Heart right ventricle (tissue), 16 donors: ENCODE measurements around the gene KCNN3. TPM values are rescaled to one million over a fixed set of nuclear protein-coding genes. Genes with fewer than 3 reads are reported as not detected.

Experiments
- ATAC-seq, 8 donors: fragments of 200-7000 bp; cut with Tn5 transposase; one replicate each; pipeline ENCODE4 v1.9.1; 2020; ENCODE audit warnings: mild to moderate bottlenecking in 8 of 8, moderate library complexity in 8 of 8, moderate number of reproducible peaks in 1 of 8
- DNase-seq, 2 donors: peaks; one replicate each; pipeline ENCODE4 v3.0.0-alpha.2; 2020
- H3K27ac ChIP-seq, 10 donors: fragments of 200-600 bp; sonication (generic) in 2 of 10; one replicate each; pipeline versions ENCODE4 v1.5.0 to v1.8.0; 2020 to 2022; ENCODE audit warnings: mild to moderate bottlenecking in 3 of 10
- H3K27me3 ChIP-seq, 7 donors: fragments of 200-600 bp; one replicate each; pipeline ENCODE4 v1.8.0; 2021 to 2022; ENCODE audit warnings: mild to moderate bottlenecking in 2 of 7
- H3K36me3 ChIP-seq, 9 donors: fragments of 200-600 bp; sonication (generic) in 1 of 9; one replicate each; pipeline versions ENCODE4 v1.5.0 to v1.8.0; 2020 to 2022; ENCODE audit warnings: mild to moderate bottlenecking in 2 of 9
- H3K4me1 ChIP-seq, 9 donors: fragments of 200-600 bp; sonication (generic) in 1 of 9; one replicate each; pipeline versions ENCODE4 v1.5.0 to v1.8.0; 2020 to 2022; ENCODE audit warnings: mild to moderate bottlenecking in 4 of 9
- H3K4me3 ChIP-seq, 10 donors: fragments of 200-600 bp; sonication (generic) in 2 of 10; one replicate each; pipeline versions ENCODE4 v1.5.0 to v1.8.0; 2020 to 2022; ENCODE audit warnings: mild to moderate bottlenecking in 7 of 10, moderate library complexity in 2 of 10
- H3K9me3 ChIP-seq, 11 donors: fragments of 200-600 bp in 10 of 11; sonication (generic) in 2 of 11; one replicate each; pipeline versions ENCODE4 v1.5.0 to v1.8.0; 2013 to 2022; ENCODE audit warnings: mild to moderate bottlenecking in 2 of 11, control low read depth in 1 of 11, moderate library complexity in 1 of 11
- CTCF ChIP-seq, 9 donors: fragments of 200-600 bp; sonication (generic) in 2 of 9; IDR thresholded peaks; one replicate each; pipeline versions ENCODE4 v1.5.0 to v1.8.0; 2021 to 2022; ENCODE audit warnings: antibody characterized with exemption in 9 of 9, mild to moderate bottlenecking in 5 of 9, moderate library complexity in 1 of 9
- WGBS, 2 donors: extraction: QIAGEN DNeasy Blood & Tissue Kit; methylation state at CpG; one replicate each; pipeline ENCODE4 v1.1.7; 2013; ENCODE audit warnings: inconsistent platforms in 1 of 2; 5-methylcytosine and 5-hydroxymethylcytosine counted together
- intact Hi-C, 10 donors: fragments of 100-400 bp; cut with DNase I; formaldehyde crosslinking; loops; one replicate each; pipeline versions ENCODE4 v1.11.1 to v1.14.2; 2022
- polyA plus RNA-seq, 2 donors: library from polyadenylated mRNA; stranded (reverse); fragments of 200-250 nt; gene quantifications; one replicate each; pipeline ENCODE4 v1.2.3, GENCODE V29; 2013
- total RNA-seq, 10 donors: library from RNA; stranded (reverse); fragmentation: NEBNext Ultra II Directional in 3 of 10; extraction: Animal tissue kit (Norgen Biotek cat#: 25700) in 3 of 10; gene quantifications; one replicate each; pipeline versions ENCODE4 v1.2.1 to v1.2.4, GENCODE V29; 2021 to 2023
- donor health status: Arrhythmogenic right ventricular cardiomyopathy.
- donor health status: ischemic (EF 13 %, LVEDD 7.1; RV severe dilation, severe dysfunction).
- donor health status: healthy with polysubstance abuse.
- donor health status: DM: no; HTN: yes; CAD: no.
- donor health status: DM: no; HTN: no; CAD: no.
- donor health status: ischemic (EF 25% LVEDD 6.9; RV normal size, moderate dysfunction).
- donor health status: ischemic (EF 25% LVEDD 5.7; RV mildly dilated, moderate dysfunction).
- donor health status: healthy.
- donor health status: DM: yes; HTN: yes; CAD: no.
- donor health status: Ischemic cardiomyopathy.
- donor health status: ischemic (EF 35%, LVEDD 5.7; RV mildly dilated, moderate dysfunction).
- donor health status: nonischemic (EF 11% LVEDD 7.7; RV severe dilation, severe dysfunction).
- donor health status: DM: yes; HTN: yes; CAD: no.
- donor health status: PGD.
- donor health status: ischemic (EF 29% LVEDD 5.4; RV normal size, mild dysfunction).
- donor health status: nonischemic (EF 23%, LVEDD 6.1; RV moderate dilation, normal function).

The KCNN3 gene
- total and polyA plus RNA-seq, 12 donors, result 0.17 to 5.9 (median 2.6) TPM

DNA sequence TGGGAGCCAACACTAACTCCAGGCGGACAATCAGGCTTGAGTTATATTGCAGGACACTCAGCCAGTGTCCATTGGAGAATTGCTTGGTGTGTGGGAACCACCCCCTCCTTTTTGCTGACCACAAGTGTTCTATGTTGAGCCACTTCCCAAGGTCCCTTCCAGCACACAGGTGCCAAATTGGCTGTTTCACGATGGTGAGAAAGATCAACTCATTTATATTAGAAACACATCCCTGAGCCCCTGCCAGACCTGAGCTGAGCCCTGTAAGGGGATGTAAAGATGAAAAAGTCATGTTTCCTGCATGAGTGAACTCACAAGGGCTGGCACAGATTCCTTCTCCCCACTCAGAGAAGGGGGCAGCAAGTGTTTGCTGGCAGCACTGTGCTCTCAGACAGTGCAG lies 96.5 kb downstream of the KCNN3 start:
- no peak for TF ChIP-seq CTCF (IDR thresholded peaks at IDR 0.05)
- Histone ChIP-seq H3K9me3 (peaks cover 0 to 4% (median 0%) of the 10 kb centered on the region in 11 donors), H3K4me1 (peaks cover 0 to 14% (median 0%) of the 10 kb centered on the region in 9 donors), H3K27ac (no peak overlapping the region), H3K36me3 (peaks cover 0 to 6% (median 0%) of the 10 kb centered on the region in 9 donors), H3K4me3 (no peak overlapping the region), H3K27me3 (no peaks in the 10 kb centered on the region)
- intact Hi-C loops, result loop anchor here in 2 of 10 donors (5.0 to 10.0 kb wide), 2 partner anchors 91 to 94 kb away; no protein-coding TSS in a partner anchor
- no peak for DNase-seq
- ATAC-seq, result no peak
- 62 to 80% methylated on average over 2 of the region's 2 CpGs for WGBS, 2 donors

DNA sequence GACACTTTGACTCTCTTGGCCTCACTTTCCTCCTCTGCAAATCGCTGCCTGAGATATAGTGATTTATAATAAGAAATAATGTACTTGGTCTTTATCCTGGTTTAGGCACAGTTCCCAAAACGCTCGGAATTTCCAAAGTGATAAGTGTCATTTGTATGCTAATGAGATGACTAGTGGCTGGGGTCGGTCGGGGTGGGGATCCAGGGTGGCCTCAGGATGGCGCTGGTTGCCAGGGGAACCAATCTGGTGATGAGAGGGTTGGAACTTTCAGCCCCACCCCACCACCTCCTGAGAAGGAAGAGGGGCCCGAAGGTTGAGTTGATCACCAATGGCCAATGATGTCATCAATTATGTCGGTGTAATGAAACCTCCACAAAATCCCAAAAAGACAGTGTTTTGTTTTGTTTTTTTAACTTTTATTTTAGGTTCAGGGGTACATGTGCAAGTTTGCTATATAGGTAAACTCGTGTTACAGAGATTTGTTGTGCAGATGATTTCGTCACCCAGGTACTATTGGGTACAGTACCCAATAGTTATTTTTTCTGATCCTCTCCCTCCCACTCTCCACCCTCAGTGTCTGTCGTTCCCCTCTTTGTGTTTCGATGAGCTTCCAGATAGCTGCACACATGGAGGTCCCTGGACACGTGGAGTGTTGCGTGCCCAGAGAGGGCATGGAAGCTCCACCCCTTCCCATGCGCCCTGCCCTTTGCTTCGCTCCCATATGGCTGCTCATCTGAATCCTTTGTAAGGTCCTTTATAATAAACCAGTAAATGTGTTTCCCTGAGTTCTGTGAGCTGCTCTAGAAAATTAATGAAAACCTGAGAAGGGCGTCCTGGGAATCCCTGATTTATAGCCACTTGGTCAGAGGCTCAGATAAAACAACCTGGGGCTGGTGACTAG lies 97.2 kb downstream of the KCNN3 start:
- WGBS, 2 donors, result 60 to 64% methylated on average over 17 of the region's 17 CpGs

GRCh38 chr1:154772056-154772455 lies 98.0 kb downstream of the KCNN3 start:
- intact Hi-C loops, result loop anchor here in 2 of 10 donors (5.0 to 10.0 kb wide), 2 partner anchors 93 to 95 kb away; no protein-coding TSS in a partner anchor
- Histone ChIP-seq H3K4me1 (peaks cover 4 to 29% (median 14%) of the 10 kb centered on the region in 9 donors), H3K27me3 (no peaks in the 10 kb centered on the region), H3K9me3 (no peaks in the 10 kb centered on the region), H3K27ac (no peak overlapping the region), H3K4me3 (no peak overlapping the region), H3K36me3 (peaks cover 0 to 6% (median 0%) of the 10 kb centered on the region in 9 donors)
- no peak for TF ChIP-seq CTCF (IDR thresholded peaks at IDR 0.05)
- WGBS, 2 donors, result 97% methylated on average over 23 of the region's 23 CpGs
- no peak for DNase-seq
- ATAC-seq, result no peak

More for the DNA sequence above, 97.2 kb downstream of the KCNN3 start:
- DNase-seq (no peak), ATAC-seq (no peak)
- Histone ChIP-seq H3K27ac (no peak overlapping the region), H3K4me3 (no peak overlapping the region), H3K9me3 (no peaks in the 10 kb centered on the region), H3K36me3 (peaks cover 0 to 6% (median 0%) of the 10 kb centered on the region in 9 donors), H3K27me3 (no peaks in the 10 kb centered on the region), H3K4me1 (peaks cover 0 to 21% (median 7%) of the 10 kb centered on the region in 9 donors)
- intact Hi-C loops, result loop anchor here in 2 of 10 donors (5.0 to 10.0 kb wide), 2 partner anchors 92 to 94 kb away; no protein-coding TSS in a partner anchor
- peak in 1 of 9 donors; percentile 27 for TF ChIP-seq CTCF (IDR thresholded peaks at IDR 0.05)

GRCh38 chr1:154770897-154771594 lies 99.0 kb downstream of the KCNN3 start:
- Histone ChIP-seq H3K4me1 (peaks cover 4 to 32% (median 15%) of the 10 kb centered on the region in 9 donors), H3K27me3 (no peaks in the 10 kb centered on the region), H3K27ac (no peak overlapping the region), H3K9me3 (no peaks in the 10 kb centered on the region), H3K4me3 (no peak overlapping the region), H3K36me3 (peaks cover 0 to 6% (median 0%) of the 10 kb centered on the region in 9 donors)
- ATAC-seq (no peak), DNase-seq (no peak)
- TF ChIP-seq CTCF (IDR thresholded peaks at IDR 0.05), result no peak
- 97% methylated on average over 4 of the region's 4 CpGs for WGBS, 2 donors
- intact Hi-C loops, result loop anchor here in 2 of 10 donors (5.0 to 10.0 kb wide), 2 partner anchors 94 to 96 kb away; no protein-coding TSS in a partner anchor
